ENCODE data around the gene VPS13D. TPM values are rescaled to one million over a fixed set of nuclear protein-coding genes. Genes with fewer than 3 reads are reported as not detected.

The VPS13D gene
- total and polyA plus RNA-seq, 2 experiments from 2014 or later: 10.7 to 34.9 TPM

GRCh38 chr1:12555411-12556367 lies 325.9 kb downstream of the VPS13D start (continued):
- TF ChIP-seq EZH2 (IDR thresholded peaks at IDR 0.05; ENCODE audit: low read depth, unreplicated experiment) (no peak), NANOG (IDR thresholded peaks at IDR 0.05; ENCODE audit: borderline replicate concordance) (no peak), ZNF114 (CRISPR knock-in tag; IDR thresholded peaks at IDR 0.05) (no peak), CREB1 (CRISPR knock-in tag; IDR thresholded peaks at IDR 0.05; ENCODE audit: low read depth) (no peak), ZNF462 (CRISPR knock-in tag; IDR thresholded peaks at IDR 0.05) (no peak)

GRCh38 chr1:12556368-12556930 lies 326.6 kb downstream of the VPS13D start:
- H3K4me1 Mint-ChIP-seq: peaks cover 14% of the 10 kb centered on the region
- Histone ChIP-seq H3K36me3 (ENCODE audit: insufficient read depth) (no peaks in the 10 kb centered on the region), H3K4me2 (no peak overlapping the region), H2AFZ (peak overlapping the region; percentile 23; the same call in 1 of the 2 replicates), H3K27me3 (ENCODE audit: insufficient read depth) (no peaks in the 10 kb centered on the region), H3K27ac (ENCODE audit: low read depth) (no peak overlapping the region; the same call in 1 of the 2 replicates), H3K9me2 (ENCODE audit: insufficient read depth) (no peaks in the 10 kb centered on the region), H3K79me2 (replicated peaks; ENCODE audit: insufficient read depth) (no peaks in the 10 kb centered on the region), H3K4me3 (no peak overlapping the region), H3K4me1 (ENCODE audit: insufficient read depth) (peaks cover 4% of the 10 kb centered on the region; the same call in 1 of the 2 replicates), H3F3A (replicated peaks; ENCODE audit: low read depth) (no peaks in the 10 kb centered on the region), H4K20me1 (replicated peaks; ENCODE audit: insufficient read depth) (no peaks in the 10 kb centered on the region)
- H3K27ac Mint-ChIP-seq: no peak overlapping the region
- ATAC-seq (peak; percentile 67), DNase-seq (ENCODE audit: low spot score) (peak; percentile 49)
- H3K4me3 Mint-ChIP-seq: no peak overlapping the region
- H3K27me3 Mint-ChIP-seq (ENCODE audit: insufficient read depth, low read depth, poor library complexity): peaks cover 3% of the 10 kb centered on the region
- peaks cover 13% of the 10 kb centered on the region for H3K36me3 Mint-ChIP-seq (ENCODE audit: low read depth)
- H3K9me3 Mint-ChIP-seq: peaks cover 13% of the 10 kb centered on the region
- TF ChIP-seq POLR2AphosphoS5 (IDR thresholded peaks at IDR 0.05; ENCODE audit: low read depth) (no peak), STAT1 (IDR thresholded peaks at IDR 0.05; ENCODE audit: unreplicated experiment) (no peak), EZH2 (IDR thresholded peaks at IDR 0.05; ENCODE audit: low read depth, unreplicated experiment) (no peak), CREB1 (CRISPR knock-in tag; IDR thresholded peaks at IDR 0.05; ENCODE audit: low read depth) (no peak), ZNF331 (CRISPR knock-in tag; IDR thresholded peaks at IDR 0.05; ENCODE audit: low read depth) (no peak), ETS1 (IDR thresholded peaks at IDR 0.05) (no peak), ZNF114 (CRISPR knock-in tag; IDR thresholded peaks at IDR 0.05) (no peak), NANOG (IDR thresholded peaks at IDR 0.05; ENCODE audit: borderline replicate concordance) (no peak), EZH2phosphoT487 (IDR thresholded peaks at IDR 0.05; ENCODE audit: unreplicated experiment) (no peak)

All from GM23338 (cell line).